Measurements from ENCODE around the gene GLDN. TPM values are rescaled to one million over a fixed set of nuclear protein-coding genes. Genes with fewer than 3 reads are reported as not detected.

Gene GLDN
- polyA plus RNA-seq, 1 donor from 2014 or later = 0.58 TPM

DNA sequence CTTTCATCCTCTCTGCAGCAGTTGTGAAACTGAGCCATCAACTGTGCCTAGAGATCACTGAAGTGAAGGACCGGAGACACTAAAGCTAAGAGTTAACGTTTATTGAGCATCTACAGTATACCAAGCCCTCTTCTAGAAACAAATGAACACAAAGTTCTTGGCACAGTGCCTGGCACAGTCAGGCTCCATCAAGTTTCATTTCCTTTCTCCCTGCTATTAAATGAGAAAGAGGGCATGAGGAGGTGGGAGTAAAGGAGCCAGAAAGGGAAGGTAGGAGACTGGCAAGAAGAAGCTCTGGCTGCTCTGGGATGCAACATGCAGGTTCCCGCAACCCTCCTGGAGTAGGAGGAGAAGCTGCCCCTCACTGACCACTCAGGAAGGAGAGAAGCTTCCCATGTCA is 33.6 kb upstream of the GLDN start:
- TF ChIP-seq TAF1 (IDR thresholded peaks at IDR 0.05; ENCODE audit: low read depth) (no peak), SMC3 (conservative IDR thresholded peaks at IDR 0.05; ENCODE audit: poor library complexity) (no peak), EP300 (conservative IDR thresholded peaks at IDR 0.05; ENCODE audit: poor library complexity, severe bottlenecking) (no peak), EZH2 (IDR thresholded peaks at IDR 0.05; ENCODE audit: borderline replicate concordance, insufficient read depth, low read length, poor library complexity, severe bottlenecking) (no peak)
- TF ChIP-seq, protein P1, sequence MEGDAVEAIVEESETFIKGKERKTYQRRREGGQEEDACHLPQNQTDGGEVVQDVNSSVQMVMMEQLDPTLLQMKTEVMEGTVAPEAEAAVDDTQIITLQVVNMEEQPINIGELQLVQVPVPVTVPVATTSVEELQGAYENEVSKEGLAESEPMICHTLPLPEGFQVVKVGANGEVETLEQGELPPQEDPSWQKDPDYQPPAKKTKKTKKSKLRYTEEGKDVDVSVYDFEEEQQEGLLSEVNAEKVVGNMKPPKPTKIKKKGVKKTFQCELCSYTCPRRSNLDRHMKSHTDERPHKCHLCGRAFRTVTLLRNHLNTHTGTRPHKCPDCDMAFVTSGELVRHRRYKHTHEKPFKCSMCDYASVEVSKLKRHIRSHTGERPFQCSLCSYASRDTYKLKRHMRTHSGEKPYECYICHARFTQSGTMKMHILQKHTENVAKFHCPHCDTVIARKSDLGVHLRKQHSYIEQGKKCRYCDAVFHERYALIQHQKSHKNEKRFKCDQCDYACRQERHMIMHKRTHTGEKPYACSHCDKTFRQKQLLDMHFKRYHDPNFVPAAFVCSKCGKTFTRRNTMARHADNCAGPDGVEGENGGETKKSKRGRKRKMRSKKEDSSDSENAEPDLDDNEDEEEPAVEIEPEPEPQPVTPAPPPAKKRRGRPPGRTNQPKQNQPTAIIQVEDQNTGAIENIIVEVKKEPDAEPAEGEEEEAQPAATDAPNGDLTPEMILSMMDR (IDR thresholded peaks at IDR 0.05; ENCODE audit: poor library complexity, severe bottlenecking) = no peak
- TF ChIP-seq, protein P2, sequence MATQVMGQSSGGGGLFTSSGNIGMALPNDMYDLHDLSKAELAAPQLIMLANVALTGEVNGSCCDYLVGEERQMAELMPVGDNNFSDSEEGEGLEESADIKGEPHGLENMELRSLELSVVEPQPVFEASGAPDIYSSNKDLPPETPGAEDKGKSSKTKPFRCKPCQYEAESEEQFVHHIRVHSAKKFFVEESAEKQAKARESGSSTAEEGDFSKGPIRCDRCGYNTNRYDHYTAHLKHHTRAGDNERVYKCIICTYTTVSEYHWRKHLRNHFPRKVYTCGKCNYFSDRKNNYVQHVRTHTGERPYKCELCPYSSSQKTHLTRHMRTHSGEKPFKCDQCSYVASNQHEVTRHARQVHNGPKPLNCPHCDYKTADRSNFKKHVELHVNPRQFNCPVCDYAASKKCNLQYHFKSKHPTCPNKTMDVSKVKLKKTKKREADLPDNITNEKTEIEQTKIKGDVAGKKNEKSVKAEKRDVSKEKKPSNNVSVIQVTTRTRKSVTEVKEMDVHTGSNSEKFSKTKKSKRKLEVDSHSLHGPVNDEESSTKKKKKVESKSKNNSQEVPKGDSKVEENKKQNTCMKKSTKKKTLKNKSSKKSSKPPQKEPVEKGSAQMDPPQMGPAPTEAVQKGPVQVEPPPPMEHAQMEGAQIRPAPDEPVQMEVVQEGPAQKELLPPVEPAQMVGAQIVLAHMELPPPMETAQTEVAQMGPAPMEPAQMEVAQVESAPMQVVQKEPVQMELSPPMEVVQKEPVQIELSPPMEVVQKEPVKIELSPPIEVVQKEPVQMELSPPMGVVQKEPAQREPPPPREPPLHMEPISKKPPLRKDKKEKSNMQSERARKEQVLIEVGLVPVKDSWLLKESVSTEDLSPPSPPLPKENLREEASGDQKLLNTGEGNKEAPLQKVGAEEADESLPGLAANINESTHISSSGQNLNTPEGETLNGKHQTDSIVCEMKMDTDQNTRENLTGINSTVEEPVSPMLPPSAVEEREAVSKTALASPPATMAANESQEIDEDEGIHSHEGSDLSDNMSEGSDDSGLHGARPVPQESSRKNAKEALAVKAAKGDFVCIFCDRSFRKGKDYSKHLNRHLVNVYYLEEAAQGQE (IDR thresholded peaks at IDR 0.05; ENCODE audit: borderline replicate concordance) = no peak
- no peaks in the 10 kb centered on the region for H3K36me3 ChIP-seq (ENCODE audit: insufficient read depth, low read length)
- no peaks in the 10 kb centered on the region for H4K20me1 ChIP-seq (ENCODE audit: insufficient read depth)
- H3K4me3 ChIP-seq (ENCODE audit: low read length) = no peak overlapping the region
- no peak overlapping the region for H2AFZ ChIP-seq (ENCODE audit: low read depth, low read length)
- no peak overlapping the region for H3K9ac ChIP-seq (ENCODE audit: low read length)
- H3K27ac ChIP-seq (ENCODE audit: low read length) = no peak overlapping the region
- no peaks in the 10 kb centered on the region for H3K9me3 ChIP-seq (ENCODE audit: low read length)
- H3K79me2 ChIP-seq (replicated peaks; ENCODE audit: insufficient read depth, low read length) = no peaks in the 10 kb centered on the region
- H3F3A ChIP-seq (ENCODE audit: insufficient read depth, low read length, poor library complexity, severe bottlenecking) = no peaks in the 10 kb centered on the region
- H3K27me3 ChIP-seq (ENCODE audit: insufficient read depth, low read depth, low read length) = no peaks in the 10 kb centered on the region
- no peaks in the 10 kb centered on the region for H3K9me2 ChIP-seq (ENCODE audit: insufficient read depth, low read length)
- no peak overlapping the region for H3K4me2 ChIP-seq (ENCODE audit: low read length)

DNA sequence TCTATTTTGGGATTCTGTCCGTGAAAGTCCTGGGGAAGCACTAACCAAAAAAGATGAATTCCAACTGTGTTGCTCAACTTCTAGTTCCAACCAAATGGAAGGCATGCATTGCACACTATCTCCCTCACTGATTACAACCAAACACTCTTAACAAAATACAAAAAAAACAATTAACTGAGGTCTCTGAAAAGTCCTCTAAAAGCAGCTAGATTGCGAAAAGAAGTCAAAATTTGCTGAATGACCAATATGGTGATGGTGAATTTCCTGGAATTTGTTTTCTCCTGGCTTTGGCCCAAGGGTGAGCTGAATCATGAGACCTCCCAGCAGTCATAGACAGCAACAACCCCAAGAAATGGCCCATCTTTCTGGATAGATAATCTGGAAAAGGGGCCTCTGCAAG is 31.4 kb upstream of the GLDN start:
- Histone ChIP-seq H3K9ac (ENCODE audit: low read length) (no peak overlapping the region), H3K4me2 (ENCODE audit: low read length) (no peak overlapping the region), H3F3A (ENCODE audit: insufficient read depth, low read length, poor library complexity, severe bottlenecking) (no peaks in the 10 kb centered on the region), H3K27ac (ENCODE audit: low read length) (no peak overlapping the region), H3K27me3 (ENCODE audit: insufficient read depth, low read depth, low read length) (no peaks in the 10 kb centered on the region), H3K36me3 (ENCODE audit: insufficient read depth, low read length) (no peaks in the 10 kb centered on the region), H3K79me2 (replicated peaks; ENCODE audit: insufficient read depth, low read length) (no peaks in the 10 kb centered on the region), H4K20me1 (ENCODE audit: insufficient read depth) (no peaks in the 10 kb centered on the region), H3K9me2 (ENCODE audit: insufficient read depth, low read length) (no peaks in the 10 kb centered on the region), H3K4me3 (ENCODE audit: low read length) (no peak overlapping the region), H2AFZ (ENCODE audit: low read depth, low read length) (no peak overlapping the region), H3K9me3 (ENCODE audit: low read length) (no peaks in the 10 kb centered on the region)
- no peak for TF ChIP-seq MXI1 (conservative IDR thresholded peaks at IDR 0.05; ENCODE audit: poor library complexity, severe bottlenecking)
- TF ChIP-seq TAF1 (IDR thresholded peaks at IDR 0.05; ENCODE audit: low read depth) = no peak
- no peak for TF ChIP-seq EZH2 (IDR thresholded peaks at IDR 0.05; ENCODE audit: borderline replicate concordance, insufficient read depth, low read length, poor library complexity, severe bottlenecking)
- TF ChIP-seq RAD21 (conservative IDR thresholded peaks at IDR 0.05) = no peak
- TF ChIP-seq, protein P2 (IDR thresholded peaks at IDR 0.05; ENCODE audit: borderline replicate concordance) = no peak
- TF ChIP-seq EP300 (conservative IDR thresholded peaks at IDR 0.05; ENCODE audit: poor library complexity, severe bottlenecking) = no peak
- no peak for TF ChIP-seq SMC3 (conservative IDR thresholded peaks at IDR 0.05; ENCODE audit: poor library complexity)
- no peak for TF ChIP-seq POLR2AphosphoS5 (IDR thresholded peaks at IDR 0.05)
- TF ChIP-seq, protein P1 (IDR thresholded peaks at IDR 0.05; ENCODE audit: poor library complexity, severe bottlenecking) = no peak

Measured in neural cell (in vitro differentiated cells).